Stimulated activated CD4-positive, alpha-beta T cell treated with anti-CD3 and anti-CD28 coated beads, Interleukin-15, amount 100 ng/mL, for 24 hours (primary cell): ENCODE data around the gene PDE3B.
"Not testable (repeated sequence)": the region's sequence is repeated elsewhere in the genome, so short reads cannot be mapped to it uniquely, and the experiment has no call there.

Source experiments
- DNase-seq: peaks from one replicate; pipeline ENCODE4 v3.0.0-alpha.2; 2020

Gene PDE3B

DNA sequence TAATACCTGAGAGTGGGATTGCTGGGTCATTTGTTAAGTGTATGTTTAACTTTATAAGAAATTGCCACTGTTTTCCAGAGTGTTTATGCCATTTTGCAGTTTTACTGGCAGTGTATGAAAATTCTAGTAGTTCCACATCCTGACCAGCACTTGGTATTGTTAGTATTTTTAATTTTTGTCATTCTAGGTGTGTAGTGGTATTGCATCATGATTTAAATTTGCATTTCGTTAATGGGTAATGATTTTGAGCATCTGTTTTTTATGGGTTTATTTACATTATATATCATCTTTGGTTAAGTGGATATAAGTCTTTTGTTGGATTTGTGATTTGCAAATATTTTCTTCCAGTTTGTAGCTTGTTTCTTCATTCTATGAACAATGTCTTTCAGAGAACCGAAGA, 34.7 kb downstream of the PDE3B start:
- DNase-seq = no peak

DNA sequence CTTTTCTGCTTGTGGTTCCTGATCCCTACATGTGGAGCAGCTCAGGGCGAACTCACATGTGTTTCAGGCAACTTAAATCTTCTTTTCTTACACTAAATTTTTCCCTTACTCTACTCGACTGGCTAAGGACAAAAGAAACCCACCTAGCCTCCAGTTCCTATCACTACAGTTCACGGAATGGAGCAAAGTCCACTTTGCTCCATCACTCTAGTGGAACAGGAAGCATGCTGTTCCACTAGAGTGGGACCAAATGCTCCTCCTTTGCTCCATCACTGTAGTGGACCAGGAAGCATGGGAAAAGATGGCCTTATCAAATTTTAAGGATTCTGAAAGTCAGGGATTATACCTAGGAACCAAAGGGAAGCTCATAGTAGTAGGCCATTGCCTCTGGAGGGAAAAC, 36.1 kb downstream of the PDE3B start:
- DNase-seq = no peak

DNA sequence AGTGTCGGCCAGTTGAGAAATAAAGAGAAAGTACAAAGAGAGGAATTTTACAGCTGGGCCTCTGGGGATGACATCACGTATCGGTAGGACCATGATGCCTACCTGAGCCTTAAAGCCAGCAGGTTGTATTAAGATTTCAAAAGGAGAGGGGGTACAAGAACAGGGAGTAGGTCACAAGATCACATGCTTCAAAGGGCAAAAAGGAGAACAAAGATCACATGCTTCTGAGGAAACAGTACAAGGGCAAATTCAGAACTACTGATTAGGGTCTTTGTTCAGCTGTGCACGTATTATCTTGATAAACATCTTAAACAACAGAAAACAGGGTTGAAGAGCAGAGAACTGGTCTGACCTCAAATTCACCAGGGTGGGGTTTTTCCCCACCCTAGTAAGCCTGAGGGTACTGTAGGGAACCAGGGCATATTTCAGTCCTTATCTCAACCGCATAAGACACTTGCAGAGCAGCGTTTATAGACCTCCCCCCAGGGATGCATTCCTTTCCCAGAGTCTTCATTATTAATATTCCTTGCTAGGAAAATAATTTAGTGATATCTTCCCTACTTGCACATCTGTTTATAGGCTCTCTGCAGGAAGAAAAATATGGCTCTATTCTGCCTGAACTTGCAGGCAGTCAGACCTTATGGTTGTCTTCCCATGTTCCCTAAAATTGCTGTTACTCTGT, 40.8 kb downstream of the PDE3B start:
- not testable (repeated sequence) for DNase-seq

DNA sequence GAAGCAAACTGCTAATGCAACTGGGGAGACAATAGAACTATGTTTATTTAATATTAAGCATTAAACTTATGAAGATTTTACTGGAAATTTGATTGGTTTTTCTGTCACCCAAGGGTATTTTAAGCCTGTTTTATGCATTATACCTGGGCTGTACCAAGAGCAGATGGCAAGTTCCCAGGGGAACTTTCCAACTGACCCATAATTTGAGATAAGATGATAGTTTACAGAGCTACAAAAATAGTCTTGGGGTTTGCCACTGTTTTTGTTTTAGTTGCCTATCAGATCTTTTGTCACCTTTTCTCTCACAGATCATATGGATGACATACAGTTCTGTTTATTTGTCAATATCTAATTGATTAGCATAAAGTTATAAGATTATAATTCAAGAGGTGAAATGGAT, 43.9 kb downstream of the PDE3B start:
- DNase-seq = no peak

DNA sequence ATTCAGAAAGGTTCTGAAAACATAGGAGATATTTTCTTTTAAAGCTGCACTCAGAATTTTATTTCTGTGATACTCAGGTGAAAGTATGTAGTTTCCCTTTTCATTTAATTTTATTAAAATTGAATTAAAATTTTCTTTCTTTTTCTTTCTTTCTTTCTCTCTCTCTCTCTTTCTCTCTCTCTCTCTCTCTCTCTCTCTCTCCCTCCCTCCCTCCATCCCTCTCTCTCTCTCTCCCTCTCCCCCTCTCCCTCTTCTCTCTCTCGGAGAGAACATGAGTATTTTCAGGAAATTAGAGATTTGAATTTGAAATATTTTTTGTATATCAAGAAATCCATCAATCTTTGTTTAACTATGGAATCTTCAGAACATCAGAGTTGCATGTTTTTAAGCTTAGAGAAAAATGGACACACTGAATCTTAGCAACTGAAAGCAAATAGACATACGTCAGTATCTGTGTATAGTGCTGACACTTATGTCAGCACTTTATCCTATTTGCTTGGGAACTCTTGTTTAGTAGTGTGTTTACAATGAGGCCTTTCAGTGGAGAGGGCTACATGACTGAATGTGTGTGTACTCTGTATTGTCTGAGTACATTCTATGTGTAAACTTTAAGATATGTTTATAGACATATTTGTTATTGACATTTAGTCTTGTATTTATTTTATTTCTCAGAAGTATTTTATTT, 44.5 kb downstream of the PDE3B start:
- DNase-seq = no peak

DNA sequence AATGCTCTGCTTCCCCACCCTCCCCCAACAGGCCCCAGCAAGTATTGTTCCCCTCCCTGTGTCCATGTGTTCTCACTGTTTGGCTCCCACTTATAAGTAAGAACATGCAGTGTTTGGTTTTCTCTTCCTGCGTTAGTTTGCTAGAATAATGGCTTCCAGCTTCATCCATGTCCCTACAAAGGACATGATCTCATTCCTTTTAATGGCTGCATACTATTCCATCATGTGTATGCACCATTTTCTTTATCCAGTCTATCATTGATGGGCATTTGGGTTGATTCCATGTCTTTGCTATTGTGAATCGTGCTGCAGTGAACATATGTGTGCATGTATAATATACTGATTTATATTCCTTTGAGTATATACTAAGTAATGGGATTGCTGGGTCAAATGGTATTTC, 52.1 kb downstream of the PDE3B start:
- DNase-seq = not testable (repeated sequence)

DNA sequence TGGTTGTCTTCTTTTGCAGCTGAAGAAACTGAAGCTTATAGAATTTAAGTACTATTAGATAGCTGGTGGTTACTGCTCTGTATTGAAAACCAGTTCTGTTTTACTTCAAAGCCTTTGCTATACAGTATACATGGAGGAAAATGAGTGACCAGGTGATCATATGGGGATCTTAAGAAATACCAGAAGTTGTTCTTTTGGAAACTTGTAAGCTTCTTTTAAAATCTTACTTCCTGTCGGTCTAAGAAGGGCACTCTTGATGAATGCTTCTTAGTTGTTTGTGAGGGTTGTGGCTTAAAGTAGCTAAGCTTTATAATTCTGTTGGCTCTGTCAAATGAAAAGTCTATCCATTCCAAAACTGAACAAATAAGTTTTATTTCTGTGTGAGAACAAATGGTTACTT, 55.2 kb downstream of the PDE3B start:
- no peak for DNase-seq

DNA sequence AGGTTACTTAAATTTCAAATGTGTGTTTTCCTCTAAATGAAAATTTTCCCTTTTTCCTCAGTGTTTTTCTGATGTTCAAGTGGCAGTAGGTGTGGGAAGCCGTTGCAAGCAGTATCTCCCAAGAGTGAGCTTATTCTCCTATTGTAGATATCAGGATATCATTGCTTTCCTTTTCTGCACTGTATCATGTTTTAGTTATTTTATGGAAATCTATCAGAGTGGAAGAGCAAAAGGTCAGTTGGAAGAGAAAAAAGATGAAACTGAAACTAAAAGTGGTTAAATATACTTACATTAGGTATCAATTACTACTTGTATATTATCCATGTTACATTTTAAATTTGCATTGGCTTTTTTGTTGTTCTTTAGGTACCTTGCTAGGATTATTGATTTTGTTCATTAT, 57.0 kb downstream of the PDE3B start:
- no peak for DNase-seq

DNA sequence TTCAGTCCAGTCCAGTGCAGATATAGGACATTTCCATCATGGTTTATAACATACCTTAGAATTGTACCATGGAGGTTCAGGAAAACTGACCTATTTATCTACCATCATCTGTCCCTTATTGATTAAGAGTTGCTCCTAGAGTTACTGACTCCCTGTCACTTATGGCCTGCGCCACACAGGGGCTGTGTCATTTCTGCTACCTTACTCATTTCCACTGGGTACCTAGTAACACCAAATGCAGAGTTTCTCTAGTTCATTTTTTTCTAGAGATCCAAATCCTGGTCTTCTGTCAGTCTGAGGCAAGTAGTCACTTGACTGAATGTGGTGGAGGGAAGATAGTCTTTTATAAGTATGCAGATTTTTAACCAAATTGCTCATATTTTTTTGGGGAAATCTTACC, 59.2 kb downstream of the PDE3B start:
- DNase-seq = no peak

DNA sequence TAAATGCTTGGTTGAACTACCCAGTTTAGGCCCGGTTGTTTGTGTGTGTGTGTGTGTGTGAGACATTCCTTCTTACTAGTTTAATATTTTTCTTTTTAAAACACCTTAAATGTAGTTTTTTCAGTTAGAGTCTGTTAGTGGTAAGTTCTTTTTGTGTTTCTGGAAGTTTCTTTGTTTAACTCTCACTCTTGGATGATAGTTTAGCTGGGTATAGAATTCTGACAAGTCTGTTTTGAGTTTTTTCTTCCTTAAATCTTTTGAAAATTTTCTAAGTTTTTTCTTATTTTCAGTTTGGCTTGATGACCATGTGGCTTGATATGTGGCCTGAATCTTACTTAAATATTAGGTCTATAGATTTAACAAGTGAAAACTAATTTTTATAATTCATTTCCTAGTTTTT, 60.1 kb downstream of the PDE3B start:
- DNase-seq = no peak

DNA sequence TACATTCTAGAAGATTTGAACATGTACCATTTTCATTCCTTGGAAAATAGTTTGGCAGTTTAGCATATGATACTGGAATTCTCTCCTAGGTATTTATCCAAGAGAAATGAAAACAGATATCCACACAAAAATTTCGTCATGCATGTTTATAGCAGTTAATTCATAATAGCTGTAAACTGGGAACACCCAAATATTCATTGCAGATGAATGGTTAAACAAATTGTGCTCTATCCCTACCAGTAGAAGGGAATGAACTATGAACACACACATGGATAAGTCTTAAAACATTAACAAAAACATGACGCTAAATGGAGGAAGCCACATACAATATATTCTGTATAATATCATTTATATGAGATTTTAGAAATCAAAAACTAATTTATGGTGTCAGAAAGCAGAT, 61.5 kb downstream of the PDE3B start:
- DNase-seq = no peak

DNA sequence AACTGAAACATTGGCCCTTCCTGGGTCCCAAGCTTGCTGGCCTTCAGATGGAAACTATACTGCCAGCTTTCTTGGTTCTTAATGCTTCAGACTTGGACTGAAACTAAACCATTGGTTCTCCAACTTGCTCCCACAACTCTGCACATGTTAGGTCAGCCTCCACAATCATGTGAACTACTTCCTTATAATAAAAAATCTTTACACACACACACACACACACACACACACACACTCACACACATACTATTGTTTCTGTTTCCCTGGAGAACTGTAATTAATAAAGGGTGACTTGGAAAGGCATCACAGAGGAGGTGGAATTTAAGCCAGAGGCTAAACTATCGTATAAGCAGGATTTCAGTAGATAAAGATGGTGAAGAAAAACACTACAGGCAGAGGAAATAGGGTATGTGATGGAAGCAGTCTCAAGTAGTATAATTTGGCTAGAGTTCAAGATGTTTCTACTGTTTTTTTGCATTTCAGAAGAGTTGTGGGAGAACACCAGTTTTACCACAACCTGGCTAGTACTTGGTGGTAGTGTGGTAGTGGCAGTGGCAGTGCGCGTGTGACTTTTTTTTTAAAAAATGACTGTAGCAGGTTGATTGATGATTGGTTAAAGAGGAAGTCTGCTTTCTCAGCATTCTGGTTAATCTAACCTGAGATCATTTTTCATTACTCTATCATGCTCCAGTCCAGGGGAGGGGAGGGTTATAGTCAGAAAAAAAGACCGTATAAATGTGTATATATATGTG, 70.1 kb downstream of the PDE3B start:
- no peak for DNase-seq

DNA sequence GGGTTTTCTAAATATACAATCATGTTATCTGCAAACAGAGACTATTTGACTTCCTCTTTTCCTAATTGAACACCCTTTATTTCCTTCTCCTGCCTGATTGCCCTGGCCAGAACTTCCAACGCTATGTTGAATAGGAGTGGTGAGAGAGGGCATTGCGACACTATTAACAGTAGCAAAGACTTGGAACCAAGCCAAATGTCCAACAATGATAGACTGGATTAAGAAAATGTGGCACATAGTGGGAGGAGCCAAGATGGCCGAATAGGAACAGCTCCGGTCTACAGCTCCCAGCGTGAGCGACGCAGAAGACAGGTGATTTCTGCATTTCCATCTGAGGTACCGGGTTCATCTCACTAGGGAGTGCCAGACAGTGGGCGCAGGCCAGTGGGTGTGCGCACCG, 72.1 kb downstream of the PDE3B start:
- DNase-seq = not testable (repeated sequence)

DNA sequence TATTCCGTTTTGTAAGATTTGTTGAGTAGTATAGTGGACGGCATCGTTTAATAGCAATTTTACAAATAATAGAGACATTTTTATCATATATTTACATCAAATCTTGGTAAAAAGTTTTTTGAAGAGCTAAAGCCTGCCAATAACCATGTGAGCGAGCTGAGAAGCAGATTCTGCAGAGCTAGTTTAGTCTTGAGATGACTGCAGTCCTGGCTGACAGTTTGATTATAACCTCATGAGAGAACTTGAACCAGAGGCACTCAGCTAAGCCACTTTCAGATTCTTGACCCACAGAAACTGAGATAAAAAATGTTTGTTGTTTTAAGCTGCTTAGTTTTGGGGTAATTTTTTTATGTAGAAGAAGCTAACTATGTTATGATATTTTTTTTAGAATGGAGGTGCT, 78.9 kb downstream of the PDE3B start:
- no peak for DNase-seq

DNA sequence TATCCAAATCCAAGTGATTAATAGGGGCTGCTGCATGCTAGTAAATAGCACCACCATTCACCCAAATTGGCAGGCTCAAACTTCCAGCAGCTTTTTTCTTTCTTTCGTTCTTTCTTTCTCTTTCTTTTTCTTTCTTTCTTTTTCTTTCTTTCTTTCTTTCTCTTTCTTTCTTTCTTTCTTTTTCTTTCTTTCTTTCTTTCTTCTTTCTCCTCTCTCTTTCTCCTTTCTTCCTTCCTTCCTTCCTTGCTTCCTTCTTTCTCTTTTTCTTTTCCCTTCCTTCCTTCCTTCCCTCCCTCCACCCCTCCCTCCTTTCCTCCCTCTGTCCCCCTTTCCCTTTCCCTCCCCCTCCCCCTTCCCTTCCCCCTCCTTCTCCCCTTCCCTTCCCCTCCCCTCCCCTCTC, 81.5 kb downstream of the PDE3B start:
- no peak for DNase-seq

DNA sequence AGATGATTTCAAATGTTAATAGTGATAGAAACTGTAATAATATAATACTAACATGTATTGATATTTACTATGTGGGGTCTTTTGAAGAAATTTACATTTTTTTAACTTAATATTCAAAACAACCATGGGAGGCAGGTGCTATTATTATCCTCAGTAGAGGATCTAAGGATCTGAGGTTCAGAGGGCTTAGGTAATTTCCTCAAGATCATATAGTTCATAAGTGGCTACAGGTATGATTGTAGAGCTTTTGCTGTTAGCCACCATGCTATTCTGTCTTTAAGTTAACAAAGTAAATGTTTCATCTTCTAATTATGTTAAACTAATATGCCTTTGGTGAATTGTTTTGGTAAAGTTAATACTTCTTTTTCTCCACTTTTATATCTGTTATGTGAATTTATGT, 83.6 kb downstream of the PDE3B start:
- no peak for DNase-seq

DNA sequence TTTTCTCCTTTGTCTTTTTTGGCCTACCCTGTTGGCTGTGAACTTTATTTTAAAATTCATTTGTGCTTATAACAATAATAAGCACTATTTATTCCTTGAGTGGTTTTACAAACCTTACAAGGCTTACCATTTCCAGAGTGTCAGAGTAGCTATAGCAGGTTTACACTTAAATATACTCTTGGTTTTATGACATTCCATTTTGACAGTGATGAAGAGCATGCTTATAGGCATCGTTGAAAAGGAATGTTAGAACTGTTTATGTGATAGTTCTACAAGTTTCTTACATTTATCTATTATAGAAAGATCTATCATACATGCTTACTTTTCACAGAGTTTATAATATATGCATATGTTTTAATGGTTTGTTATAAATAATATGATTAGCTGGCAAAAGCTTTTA, 84.1 kb downstream of the PDE3B start:
- DNase-seq = no peak

DNA sequence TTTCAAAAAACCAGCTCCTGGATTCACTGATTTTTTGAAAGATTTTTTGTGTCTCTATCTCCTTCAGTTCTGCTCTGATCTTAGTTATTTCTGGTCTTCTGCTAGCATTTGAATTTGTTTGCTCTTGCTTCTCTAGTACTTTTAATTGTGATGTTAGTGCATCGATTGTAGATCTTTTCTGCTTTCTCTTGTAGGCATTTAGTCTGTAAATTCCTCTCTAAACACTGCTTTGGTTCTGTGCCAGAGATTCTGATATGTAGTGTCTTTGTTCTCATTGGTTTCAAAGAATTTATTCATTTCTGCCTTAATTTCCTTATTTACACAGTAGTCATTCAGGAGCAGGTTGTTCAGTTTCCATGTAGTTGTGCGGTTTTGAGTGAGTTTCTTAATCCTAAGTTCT, 96.9 kb downstream of the PDE3B start:
- not testable (repeated sequence) for DNase-seq

DNA sequence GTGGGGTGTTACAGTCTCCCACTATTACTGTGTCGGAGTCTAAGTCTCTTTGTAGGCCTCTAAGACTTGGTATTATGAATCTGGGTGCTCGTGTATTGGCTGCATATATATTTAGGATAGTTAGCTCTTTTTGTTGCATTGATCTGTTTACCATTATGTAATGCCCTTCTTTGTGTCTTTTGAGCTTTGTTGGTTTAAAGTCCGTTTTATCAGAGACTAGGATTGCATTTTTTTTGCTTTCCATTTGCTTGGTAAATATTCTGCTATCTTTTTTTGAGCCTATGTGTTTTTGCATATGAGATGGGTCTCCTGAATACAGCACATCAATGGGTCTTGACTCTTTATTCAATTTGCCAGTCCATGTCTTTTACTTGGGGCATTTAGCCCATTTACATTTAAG, 97.6 kb downstream of the PDE3B start:
- DNase-seq = no peak

DNA sequence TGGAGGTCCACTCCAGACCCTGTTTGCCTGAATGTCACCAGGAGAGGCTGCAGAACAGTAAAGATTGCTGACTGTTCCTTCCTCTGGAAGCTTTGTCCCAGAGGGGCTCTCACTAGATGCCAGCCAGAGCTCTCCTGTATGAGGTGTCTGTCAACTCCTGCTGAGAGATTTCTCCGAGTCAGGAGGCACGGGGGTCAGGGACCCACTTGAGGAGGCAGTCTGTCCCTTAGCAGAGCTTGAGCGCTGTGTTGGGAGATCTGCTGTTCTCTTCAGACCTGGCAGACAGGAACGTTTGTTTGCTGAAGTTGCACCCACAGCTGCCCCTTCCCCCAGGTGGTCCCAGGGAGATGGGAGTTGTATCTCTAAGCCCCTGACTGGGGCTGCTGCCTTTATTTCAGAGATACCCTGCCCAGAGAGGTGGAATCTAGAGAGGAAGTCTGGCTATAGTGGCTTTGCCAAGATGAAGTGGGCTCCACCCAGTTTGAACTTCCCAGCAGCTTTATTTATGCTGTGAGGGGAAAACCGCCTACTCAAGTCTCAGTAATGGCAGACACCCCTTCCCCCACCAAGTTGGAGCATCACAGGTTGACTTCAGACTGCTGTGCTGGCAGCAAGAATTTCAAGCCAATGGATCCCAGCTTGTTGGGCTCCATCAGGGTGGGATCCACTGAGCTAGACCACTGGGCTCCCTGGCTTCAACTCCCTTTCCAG, 99.4 kb downstream of the PDE3B start:
- DNase-seq = no peak

DNA sequence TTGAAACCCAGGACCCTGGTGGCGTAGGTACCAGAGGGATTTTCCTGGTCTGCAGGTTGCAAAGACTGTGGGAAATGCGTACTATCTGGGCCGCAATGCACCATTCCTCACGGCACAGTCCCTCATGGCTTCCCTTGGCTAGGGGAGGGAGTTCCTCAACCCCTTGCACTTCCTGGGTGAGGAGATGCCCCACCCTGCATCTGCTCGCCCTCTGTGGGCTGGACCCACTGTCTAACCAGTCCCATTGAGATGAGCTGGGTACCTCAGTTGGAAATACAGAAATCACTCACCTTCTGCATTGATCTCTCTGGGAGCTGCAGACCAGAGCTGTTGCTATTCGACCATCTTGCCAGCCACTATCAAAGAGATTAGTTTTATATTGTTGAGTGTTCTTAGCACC, 100.1 kb downstream of the PDE3B start:
- DNase-seq = not testable (repeated sequence)

DNA sequence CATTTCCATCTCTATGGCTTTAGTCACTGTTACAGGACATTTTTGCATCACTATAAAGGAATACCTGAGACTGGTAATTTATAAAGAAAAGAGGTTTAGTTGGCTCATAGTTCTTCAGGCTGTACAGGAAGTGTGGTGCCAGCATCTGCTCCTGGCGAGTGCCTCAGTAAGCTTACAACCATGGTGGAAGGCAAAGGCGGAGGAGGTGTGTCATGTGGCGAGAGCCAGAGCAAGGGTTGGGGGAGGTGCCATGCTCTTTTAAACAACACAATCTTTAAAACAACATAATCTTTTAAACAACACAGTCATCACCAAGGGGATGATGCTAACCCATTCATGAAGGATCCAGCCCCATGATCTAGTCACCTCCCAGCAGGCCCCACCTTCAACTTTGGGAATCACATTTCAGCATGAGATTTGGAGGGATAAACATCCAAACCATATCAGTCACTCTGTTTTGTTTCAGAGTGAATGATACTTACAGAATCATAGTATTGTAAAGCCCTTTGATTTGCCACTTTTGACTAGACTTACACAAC, 103.3 kb downstream of the PDE3B start:
- DNase-seq = no peak

DNA sequence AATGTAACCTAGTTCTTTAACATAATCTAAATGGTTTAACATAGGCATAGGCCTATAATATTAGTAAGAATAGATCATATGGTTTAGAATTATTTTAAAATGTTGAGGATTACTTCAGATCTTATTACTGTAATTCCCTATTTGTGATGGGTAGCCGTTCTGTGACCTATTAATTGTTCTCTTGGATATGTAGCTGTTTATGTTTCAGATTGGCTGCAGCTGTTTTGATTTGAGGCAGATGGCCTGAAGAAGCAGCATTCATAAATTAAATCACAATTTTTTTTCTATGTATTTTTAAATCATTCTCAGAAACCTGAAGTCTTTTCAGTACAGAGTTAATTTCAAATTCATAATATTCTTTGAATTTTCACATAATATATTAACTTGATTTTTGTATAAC, 104.5 kb downstream of the PDE3B start:
- no peak for DNase-seq
